ENCODE measurements around the gene SPATA17. TPM values are rescaled to one million over a fixed set of nuclear protein-coding genes. Genes with fewer than 3 reads are reported as not detected.

Gene SPATA17
- total and polyA plus RNA-seq, 2 donors (not counting 3 experiments of a cell fraction or from before 2014, with no cell fraction given) = not detected

- FAIRE-seq (no peak), DNase-seq (ENCODE audit: low read depth, low spot score) (no peak)
- H3K9me3 ChIP-seq (replicated peaks; ENCODE audit: control insufficient read depth, insufficient read depth, low read length) = no peaks in the 10 kb centered on the region
- no peak overlapping the region for H3K27ac ChIP-seq (ENCODE audit: insufficient read depth, low read depth, low read length)
- ChIA-PET POLR2A (no interaction called here), CTCF (no interaction called here)
- H3K9me1 ChIP-seq (replicated peaks; ENCODE audit: control insufficient read depth, extremely low read depth, insufficient read depth, low read length) = no peaks in the 10 kb centered on the region
- H3K4me2 ChIP-seq (ENCODE audit: insufficient read depth, low read length) = no peak overlapping the region
- H3K36me3 ChIP-seq (ENCODE audit: control insufficient read depth in 2 of 2, extremely low read depth in 1 of 2, insufficient read depth in 2 of 2, low read length in 2 of 2) = no peaks in the 10 kb centered on the region
- no peaks in the 10 kb centered on the region for H4K20me1 ChIP-seq (replicated peaks; ENCODE audit: control insufficient read depth, extremely low read depth, insufficient read depth, low read length)
- no TSS peak for BruUV-seq (replicated peaks)
- H3K27me3 ChIP-seq (ENCODE audit: control insufficient read depth in 2 of 2, insufficient read depth in 2 of 2, low read length in 2 of 2) = no peaks in the 10 kb centered on the region
- intact Hi-C loops (cut with micrococcal nuclease) (no loop called here), dilution Hi-C loops (cut with MboI; ENCODE audit: extremely low pct_ligation_motif_present, low sequenced_read_pairs) (no loop called here)
- no peak for TF ChIP-seq GATA2 (IDR thresholded peaks at IDR 0.05; ENCODE audit: insufficient read depth, insufficient read length, low read depth, low read length)
- TF ChIP-seq POLR2A (IDR thresholded peaks at IDR 0.05; ENCODE audit: low read depth, low read length) = no peak
- no peak for TF ChIP-seq POLR2AphosphoS5 (IDR thresholded peaks at IDR 0.05; ENCODE audit: insufficient read depth, low read depth, low read length)
- TF ChIP-seq EZH2 (IDR thresholded peaks at IDR 0.05; ENCODE audit: borderline replicate concordance, low read depth, low read length, severe bottlenecking) = no peak
- no peak for TF ChIP-seq FOS (IDR thresholded peaks at IDR 0.05; ENCODE audit: borderline replicate concordance, insufficient read depth, low read length)
- TF ChIP-seq, protein P1, sequence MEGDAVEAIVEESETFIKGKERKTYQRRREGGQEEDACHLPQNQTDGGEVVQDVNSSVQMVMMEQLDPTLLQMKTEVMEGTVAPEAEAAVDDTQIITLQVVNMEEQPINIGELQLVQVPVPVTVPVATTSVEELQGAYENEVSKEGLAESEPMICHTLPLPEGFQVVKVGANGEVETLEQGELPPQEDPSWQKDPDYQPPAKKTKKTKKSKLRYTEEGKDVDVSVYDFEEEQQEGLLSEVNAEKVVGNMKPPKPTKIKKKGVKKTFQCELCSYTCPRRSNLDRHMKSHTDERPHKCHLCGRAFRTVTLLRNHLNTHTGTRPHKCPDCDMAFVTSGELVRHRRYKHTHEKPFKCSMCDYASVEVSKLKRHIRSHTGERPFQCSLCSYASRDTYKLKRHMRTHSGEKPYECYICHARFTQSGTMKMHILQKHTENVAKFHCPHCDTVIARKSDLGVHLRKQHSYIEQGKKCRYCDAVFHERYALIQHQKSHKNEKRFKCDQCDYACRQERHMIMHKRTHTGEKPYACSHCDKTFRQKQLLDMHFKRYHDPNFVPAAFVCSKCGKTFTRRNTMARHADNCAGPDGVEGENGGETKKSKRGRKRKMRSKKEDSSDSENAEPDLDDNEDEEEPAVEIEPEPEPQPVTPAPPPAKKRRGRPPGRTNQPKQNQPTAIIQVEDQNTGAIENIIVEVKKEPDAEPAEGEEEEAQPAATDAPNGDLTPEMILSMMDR (IDR thresholded peaks at IDR 0.05; ENCODE audit: extremely low read depth in 1 of 2, insufficient read depth in 1 of 2, low read depth in 1 of 2, low read length in 2 of 2) = no peak
- no peak for TF ChIP-seq JUN (IDR thresholded peaks at IDR 0.05; ENCODE audit: borderline replicate concordance, insufficient read depth, insufficient read length, low read depth)
- TF ChIP-seq, protein P2, sequence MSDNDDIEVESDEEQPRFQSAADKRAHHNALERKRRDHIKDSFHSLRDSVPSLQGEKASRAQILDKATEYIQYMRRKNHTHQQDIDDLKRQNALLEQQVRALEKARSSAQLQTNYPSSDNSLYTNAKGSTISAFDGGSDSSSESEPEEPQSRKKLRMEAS (IDR thresholded peaks at IDR 0.05; ENCODE audit: insufficient read depth, insufficient read length) = no peak
- no peak for TF ChIP-seq MYC (IDR thresholded peaks at IDR 0.05; ENCODE audit: low read depth, low read length)
- no peaks in the 10 kb centered on the region for H3K4me1 ChIP-seq (ENCODE audit: control insufficient read depth, extremely low read depth, insufficient read depth, low read length)
- H3K79me2 ChIP-seq (ENCODE audit: control insufficient read depth, insufficient read depth, low read length) = no peaks in the 10 kb centered on the region
- H2AFZ ChIP-seq (ENCODE audit: low read depth, low read length) = no peak overlapping the region
- H3K4me3 ChIP-seq (replicated peaks in 1 of 3; ENCODE audit: insufficient read depth in 1 of 3, low read depth in 1 of 3, low read length in 3 of 3) = no peak overlapping the region
- H3K9ac ChIP-seq (replicated peaks; ENCODE audit: extremely low read depth, insufficient read depth, low read length) = no peak overlapping the region
Observed at GRCh38 chr1:217703326-217703725, 72.2 kb downstream of the SPATA17 start.
